Measurements from ENCODE around the gene ALLC. TPM values are rescaled to one million over a fixed set of nuclear protein-coding genes. Genes with fewer than 3 reads are reported as not detected.

The ALLC gene
- polyA plus RNA-seq, 1 of the 3 experiments (the other 2 are of a cell fraction), result not detected

DNA sequence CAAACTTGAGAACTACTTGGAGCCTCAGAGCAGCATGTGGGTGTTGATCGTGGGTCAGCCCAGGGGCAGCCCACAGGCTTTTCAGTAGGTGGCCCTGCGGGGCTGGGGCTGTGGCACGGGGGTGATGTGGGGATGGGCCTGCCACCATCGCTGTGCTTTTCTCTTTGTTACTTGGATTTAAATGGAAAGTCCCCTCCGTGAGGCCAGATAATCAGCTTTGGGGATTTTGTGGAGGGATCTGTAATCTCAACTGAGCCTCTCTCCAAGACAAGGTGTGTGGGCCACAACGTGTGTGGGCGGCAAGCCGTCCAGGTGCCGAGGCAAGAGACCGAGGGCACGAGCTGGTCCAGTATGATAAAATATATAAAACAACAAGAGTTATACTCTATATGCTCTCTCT is 46.4 kb upstream of the ALLC start (continued):
- TF ChIP-seq FOXJ3 (CRISPR knock-in tag; IDR thresholded peaks at IDR 0.05), result no peak
- TF ChIP-seq USF1 (IDR thresholded peaks at IDR 0.05; ENCODE audit: borderline replicate concordance, low read depth), result no peak
- no peak for TF ChIP-seq JUND (IDR thresholded peaks at IDR 0.05)
- no peak for TF ChIP-seq FOSL2 (IDR thresholded peaks at IDR 0.05; ENCODE audit: borderline replicate concordance, low read depth)
- no peak for TF ChIP-seq MEF2A (IDR thresholded peaks at IDR 0.05; ENCODE audit: borderline replicate concordance, low read depth)
- no peak for TF ChIP-seq EZH2phosphoT487 (IDR thresholded peaks at IDR 0.05; ENCODE audit: borderline replicate concordance, low read depth)
- no peak for TF ChIP-seq ELF1 (IDR thresholded peaks at IDR 0.05)
- TF ChIP-seq ZBTB33 (IDR thresholded peaks at IDR 0.05; ENCODE audit: borderline replicate concordance, low read depth), result no peak
- TF ChIP-seq NFIC (IDR thresholded peaks at IDR 0.05; ENCODE audit: borderline replicate concordance), result no peak
- no peak for TF ChIP-seq IRF3 (IDR thresholded peaks at IDR 0.05; ENCODE audit: low read depth, low read length)

DNA sequence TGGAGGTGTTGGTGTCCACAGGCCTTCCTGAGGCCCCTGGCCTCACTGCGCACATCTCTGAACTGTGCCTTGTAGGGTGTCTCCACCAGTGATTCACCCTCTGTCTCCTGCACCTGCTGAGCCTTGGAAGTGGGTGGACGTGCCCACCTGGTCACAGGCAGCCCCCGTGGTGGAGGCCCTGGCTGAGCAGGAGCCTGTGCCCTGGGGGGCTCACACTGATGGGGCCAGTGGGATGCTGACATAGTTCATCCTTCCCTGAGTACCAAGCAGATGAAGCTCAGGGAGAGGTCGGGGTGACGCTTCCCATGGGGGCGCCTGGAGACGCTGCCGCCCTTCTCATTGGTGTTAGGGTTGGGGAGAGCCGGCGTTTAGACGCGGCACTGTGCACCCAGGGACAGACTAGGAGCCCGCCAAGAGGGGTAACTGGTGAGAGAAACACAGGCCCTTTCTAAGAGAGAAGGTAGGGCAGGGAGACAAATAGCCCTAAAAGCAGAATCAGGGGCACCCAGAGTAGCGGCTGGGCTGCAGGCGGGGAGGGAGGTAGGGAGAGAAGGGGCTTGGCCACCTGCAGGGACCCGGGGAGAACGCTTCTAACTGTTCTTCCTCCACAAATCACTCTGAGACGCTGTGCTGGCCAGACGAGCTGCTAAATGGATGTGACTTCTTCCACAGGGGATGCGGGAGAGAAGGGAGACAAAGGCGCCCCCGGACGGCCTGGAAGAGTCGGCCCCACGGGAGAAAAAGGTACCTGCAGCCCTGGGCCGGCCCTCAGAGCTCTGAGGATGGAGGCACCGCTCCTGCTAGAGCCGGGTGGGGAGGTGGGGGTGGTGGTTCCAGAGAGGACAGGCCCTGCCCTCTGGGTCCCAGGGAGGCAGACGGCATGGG is 45.1 kb upstream of the ALLC start:
- no peak for DNase-seq
- H3F3A ChIP-seq (replicated peaks; ENCODE audit: insufficient read depth), result peaks cover 5% of the 10 kb centered on the region
- H3K9me3 ChIP-seq, result peaks cover 6% of the 10 kb centered on the region; the same call in 1 of the 2 replicates
- H3K27me3 ChIP-seq (ENCODE audit: insufficient read depth), result no peaks in the 10 kb centered on the region
- H4K20me1 ChIP-seq (ENCODE audit: insufficient read depth), result no peaks in the 10 kb centered on the region
- H3K79me2 ChIP-seq (ENCODE audit: insufficient read depth), result no peaks in the 10 kb centered on the region
- H3K36me3 ChIP-seq (replicated peaks in 1 of 2; ENCODE audit: control insufficient read depth in 1 of 2, insufficient read depth in 2 of 2, low read length in 1 of 2), result peaks cover 0 to 3% of the 10 kb centered on the region in 2 experiments
- H3K27ac ChIP-seq (ENCODE audit: low read depth in 2 of 2, low read length in 1 of 2), result no peak overlapping the region
- H3K9me2 ChIP-seq, result no peaks in the 10 kb centered on the region
- H3K9ac ChIP-seq, result no peak overlapping the region
- ChIA-PET POLR2A (no interaction called here), CTCF (no interaction called here)
- no peak overlapping the region for H3K4me2 ChIP-seq
- peaks cover 0 to 27% of the 10 kb centered on the region in 2 experiments; a peak in 2 of 4 replicates for H3K4me1 ChIP-seq (ENCODE audit: control insufficient read depth in 1 of 2, insufficient read depth in 2 of 2, low read depth in 1 of 2, low read length in 1 of 2)
- no peak overlapping the region for H3K4me3 ChIP-seq (ENCODE audit: low read depth in 2 of 2, low read length in 1 of 2)
- H2AFZ ChIP-seq (ENCODE audit: low read depth), result no peak overlapping the region
- no peak for TF ChIP-seq RFX5 (IDR thresholded peaks at IDR 0.05; ENCODE audit: low read length)
- no peak for TF ChIP-seq ELF1 (IDR thresholded peaks at IDR 0.05)
- no peak for TF ChIP-seq GATA2 (CRISPR knock-in tag; IDR thresholded peaks at IDR 0.05)
- TF ChIP-seq CTCF (IDR thresholded peaks at IDR 0.05), result no peak
- TF ChIP-seq NRF1 (IDR thresholded peaks at IDR 0.05; ENCODE audit: low read depth, low read length), result no peak
- no peak for TF ChIP-seq CHD2 (IDR thresholded peaks at IDR 0.05; ENCODE audit: low read length, partially characterized antibody)
- TF ChIP-seq MXI1 (IDR thresholded peaks at IDR 0.05; ENCODE audit: low read depth, low read length), result no peak
- no peak for TF ChIP-seq ZBTB33 (IDR thresholded peaks at IDR 0.05; ENCODE audit: borderline replicate concordance, low read depth)
- no peak for TF ChIP-seq FOXM1 (IDR thresholded peaks at IDR 0.05; ENCODE audit: low read depth)
- no peak for TF ChIP-seq USF1 (IDR thresholded peaks at IDR 0.05; ENCODE audit: borderline replicate concordance, low read depth)
- TF ChIP-seq JUND (IDR thresholded peaks at IDR 0.05), result no peak
- 73% methylated on average over 26 of the region's 29 CpGs for WGBS (ENCODE audit: low lambda C conversion rate)
